HPDE6-E6E7 (cell line): ENCODE results near the gene ATRN.
A peak's percentile ranks its signal among the peaks of the same experiment; 100 is the strongest.

Experiments
- DNase-seq: peaks from one replicate; pipeline ENCODE4 v3.0.0; 2011; ENCODE audit warnings: missing footprints; ENCODE audit errors: extremely low spot score

The ATRN gene

GRCh38 chr20:3627476-3627875 lies 156.7 kb downstream of the ATRN start:
- DNase-seq, result no peak

GRCh38 chr20:3628502-3629314 lies 157.9 kb downstream of the ATRN start:
- no peak for DNase-seq

GRCh38 chr20:3629893-3630292 lies 159.1 kb downstream of the ATRN start:
- no peak for DNase-seq

GRCh38 chr20:3630429-3630828 lies 159.6 kb downstream of the ATRN start:
- DNase-seq, result no peak

GRCh38 chr20:3631534-3631933 lies 160.7 kb downstream of the ATRN start:
- no peak for DNase-seq

DNA sequence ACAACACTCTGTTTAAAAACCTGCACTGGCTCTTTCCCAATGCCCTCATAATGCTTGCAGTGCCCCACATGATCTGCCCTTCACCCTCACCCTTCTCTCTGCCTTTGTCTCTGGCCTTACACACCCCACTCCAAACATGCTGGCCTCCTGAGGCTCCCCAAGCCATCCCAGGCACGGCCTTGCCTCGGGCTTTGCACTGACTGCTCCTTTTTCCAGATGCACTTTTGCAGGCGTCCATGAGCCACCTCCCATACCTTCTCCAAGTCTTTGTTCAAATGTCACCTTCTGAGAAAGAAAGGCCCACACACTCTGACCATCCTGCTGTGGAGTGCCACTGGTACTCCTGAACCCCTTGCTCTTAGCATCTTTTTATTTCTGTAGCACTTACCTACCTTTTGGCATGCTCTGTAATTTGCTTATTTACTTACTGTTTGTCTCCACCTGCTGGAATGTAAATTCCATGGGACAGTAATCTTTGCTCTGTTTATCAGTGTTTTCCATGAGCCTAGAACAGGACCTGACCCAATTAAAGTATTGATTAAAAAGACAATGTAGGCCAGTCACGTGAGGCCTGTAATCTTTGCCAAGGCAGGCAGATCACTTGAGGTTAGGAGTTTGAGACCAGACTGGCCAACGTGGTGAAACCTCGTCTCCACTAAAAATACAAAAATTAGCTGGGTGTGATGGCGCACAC lies 161.6 kb downstream of the ATRN start:
- no peak for DNase-seq

GRCh38 chr20:3633913-3634478 lies 163.2 kb downstream of the ATRN start:
- no peak for DNase-seq

DNA sequence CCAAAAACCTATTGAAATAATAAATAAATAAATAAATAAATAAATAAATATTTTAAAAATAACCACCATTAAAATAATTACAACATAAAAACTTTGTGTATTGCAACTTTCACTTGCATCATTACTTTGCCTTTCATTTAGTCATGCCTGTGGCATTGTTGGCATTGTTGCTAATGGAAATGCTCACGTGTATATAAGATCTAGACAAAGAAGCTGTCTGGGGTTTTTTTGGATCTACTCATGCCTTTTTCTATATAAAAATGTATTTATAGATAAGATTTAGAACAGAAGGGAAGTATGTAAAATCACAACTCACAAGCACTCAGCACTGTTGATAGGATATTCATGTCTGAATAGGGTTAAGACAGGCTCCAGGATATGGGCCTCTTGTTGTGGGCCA lies 164.5 kb downstream of the ATRN start:
- no peak for DNase-seq

GRCh38 chr20:3640259-3640658 lies 169.4 kb downstream of the ATRN start:
- DNase-seq, result no peak

DNA sequence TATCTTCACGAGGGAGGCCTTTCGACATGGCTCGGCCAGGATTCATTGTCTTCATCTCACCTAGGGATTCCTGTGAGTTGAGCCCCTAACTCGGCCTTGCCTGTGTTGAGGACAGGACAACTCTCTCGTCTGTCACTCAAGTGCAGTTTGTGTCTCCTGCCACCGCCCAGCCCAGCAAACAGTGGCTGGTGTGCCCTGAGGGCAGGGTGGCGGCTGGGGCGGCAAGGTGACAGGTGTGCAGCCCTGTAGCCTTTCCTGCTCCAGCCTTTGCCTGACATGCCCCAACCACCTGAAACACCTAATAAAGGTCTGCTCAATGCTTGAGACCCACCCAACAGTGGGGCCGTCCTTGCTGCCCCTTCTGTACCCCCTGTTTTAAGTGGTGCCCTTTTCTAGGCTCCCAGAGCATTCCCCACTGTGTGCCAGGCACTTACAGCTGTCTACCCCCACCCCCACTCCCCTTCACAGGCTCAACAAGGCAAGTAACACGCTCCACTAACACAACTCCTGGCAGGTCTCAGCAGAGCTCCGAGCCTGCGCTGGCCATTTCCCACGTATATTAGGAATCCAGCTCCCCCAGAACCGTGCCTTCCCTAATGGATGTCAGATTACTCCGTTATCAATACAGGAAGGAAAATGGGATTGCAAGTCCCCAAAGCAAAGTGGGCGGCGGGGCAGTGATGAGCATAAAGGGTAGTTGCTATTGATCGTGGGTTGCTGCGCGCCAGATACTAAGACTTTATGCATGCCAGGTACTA lies 174.7 kb downstream of the ATRN start:
- DNase-seq, result no peak

DNA sequence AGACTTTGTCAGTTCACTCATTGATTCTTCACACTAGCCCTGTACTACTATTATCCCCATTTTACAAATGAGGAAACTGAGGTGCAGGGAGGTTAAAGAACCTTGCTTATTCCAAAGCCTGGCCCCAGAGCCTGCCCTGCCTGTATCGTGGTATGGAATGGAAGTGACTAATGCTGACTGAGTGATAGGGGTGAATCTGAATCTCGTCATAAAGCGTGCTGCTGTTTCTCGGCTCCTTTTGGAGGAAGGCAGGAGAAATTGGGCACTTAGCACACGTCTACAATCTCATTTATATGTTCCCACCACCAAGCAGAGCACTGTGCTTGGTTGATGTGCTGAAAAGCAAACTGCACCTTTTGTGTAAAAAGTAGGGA lies 175.2 kb downstream of the ATRN start:
- DNase-seq, result peak; percentile 50

GRCh38 chr20:3646651-3647050 lies 175.8 kb downstream of the ATRN start:
- DNase-seq, result no peak

DNA sequence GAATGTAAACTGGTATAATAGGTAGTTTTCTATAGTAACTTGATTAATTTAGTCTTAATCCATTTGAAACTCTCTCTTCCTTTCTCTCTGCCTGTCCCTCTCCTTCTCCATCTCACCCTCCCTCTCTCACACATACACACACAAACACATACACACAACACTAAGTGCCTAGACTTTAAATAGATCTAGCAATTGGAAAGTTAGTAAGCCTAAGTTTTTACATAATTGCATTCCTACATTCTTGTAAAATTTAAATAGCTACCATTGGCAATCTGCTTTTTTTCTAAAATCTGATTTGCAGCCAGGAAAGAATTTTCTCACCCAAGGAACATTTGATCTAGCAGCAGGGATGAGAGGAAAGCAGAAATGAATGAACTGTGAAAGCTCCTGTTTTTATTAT lies 176.7 kb downstream of the ATRN start:
- no peak for DNase-seq

DNA sequence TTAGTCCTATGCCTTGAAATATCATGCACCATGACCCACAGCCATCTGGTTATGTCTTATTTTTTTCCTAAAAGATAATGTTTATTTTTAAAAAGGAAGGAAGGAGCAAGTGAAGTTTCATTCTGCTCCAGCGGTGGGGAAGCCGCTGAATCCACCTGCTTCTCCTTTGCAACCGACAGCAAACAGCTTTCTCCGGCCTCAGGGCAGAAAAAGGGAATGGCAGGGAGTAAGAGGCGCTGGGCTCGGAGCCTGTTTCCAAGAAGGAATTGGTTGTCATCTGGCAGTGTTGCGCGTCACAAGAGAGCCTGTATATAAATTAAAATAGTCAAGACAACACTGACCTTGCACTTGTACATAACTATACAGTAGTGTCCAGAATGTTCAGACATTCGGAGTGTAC lies 178.1 kb downstream of the ATRN start:
- no peak for DNase-seq

DNA sequence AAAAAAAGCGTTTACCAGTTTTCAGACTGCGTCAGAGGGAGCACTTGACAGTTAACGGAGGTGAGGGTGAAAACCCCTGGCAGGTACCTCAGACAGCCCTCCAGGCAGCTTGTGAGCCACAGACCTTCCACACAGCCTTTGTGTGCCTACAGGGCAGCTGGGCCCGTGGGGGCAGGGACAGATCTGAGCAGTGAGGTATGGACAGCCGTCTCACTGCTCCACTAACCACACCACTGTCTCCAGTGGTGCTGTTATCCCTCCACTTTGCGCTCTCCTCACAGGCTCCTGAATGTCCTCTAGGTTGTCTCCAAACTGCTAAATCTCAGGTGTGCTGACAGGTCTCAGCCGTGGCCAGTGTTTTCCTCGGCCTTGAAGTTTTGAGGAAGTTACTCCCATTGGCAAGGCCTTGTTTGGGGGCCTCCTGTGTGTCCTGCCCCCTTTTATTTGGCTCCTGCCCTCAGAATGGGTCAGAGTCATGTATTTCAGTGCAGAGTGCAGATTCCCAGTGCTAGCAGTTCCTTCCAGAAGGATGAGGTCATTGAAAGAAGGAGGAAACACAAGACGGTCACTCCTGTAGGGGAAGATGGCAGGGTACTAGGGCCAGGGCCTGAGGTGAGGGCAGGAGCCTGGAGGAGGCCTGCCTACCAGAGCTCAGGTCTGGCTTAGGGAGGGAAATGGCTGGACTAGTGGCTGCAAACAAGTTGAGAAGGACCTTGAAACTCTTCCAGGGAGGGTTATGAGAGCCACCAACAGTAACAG lies 180.6 kb downstream of the ATRN start:
- no peak for DNase-seq

DNA sequence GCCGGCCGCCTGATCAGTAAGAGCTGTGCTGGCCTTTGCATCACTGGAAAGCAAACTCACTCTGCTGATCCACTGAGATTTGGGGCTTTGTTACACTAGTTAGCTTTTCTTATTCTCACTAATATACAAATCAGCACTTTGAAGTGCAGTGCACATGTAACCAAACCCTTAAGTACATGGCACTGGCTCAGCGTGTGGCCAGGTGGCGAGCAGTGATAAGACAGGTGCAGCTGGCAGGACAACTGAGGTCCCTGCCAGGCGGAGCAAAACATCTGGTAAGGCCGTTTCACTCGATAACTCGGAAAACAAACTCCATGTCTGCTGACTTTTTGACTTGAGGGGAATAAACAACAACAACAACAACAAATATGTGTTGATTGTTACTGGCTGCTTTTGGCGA lies 181.4 kb downstream of the ATRN start:
- no peak for DNase-seq

DNA sequence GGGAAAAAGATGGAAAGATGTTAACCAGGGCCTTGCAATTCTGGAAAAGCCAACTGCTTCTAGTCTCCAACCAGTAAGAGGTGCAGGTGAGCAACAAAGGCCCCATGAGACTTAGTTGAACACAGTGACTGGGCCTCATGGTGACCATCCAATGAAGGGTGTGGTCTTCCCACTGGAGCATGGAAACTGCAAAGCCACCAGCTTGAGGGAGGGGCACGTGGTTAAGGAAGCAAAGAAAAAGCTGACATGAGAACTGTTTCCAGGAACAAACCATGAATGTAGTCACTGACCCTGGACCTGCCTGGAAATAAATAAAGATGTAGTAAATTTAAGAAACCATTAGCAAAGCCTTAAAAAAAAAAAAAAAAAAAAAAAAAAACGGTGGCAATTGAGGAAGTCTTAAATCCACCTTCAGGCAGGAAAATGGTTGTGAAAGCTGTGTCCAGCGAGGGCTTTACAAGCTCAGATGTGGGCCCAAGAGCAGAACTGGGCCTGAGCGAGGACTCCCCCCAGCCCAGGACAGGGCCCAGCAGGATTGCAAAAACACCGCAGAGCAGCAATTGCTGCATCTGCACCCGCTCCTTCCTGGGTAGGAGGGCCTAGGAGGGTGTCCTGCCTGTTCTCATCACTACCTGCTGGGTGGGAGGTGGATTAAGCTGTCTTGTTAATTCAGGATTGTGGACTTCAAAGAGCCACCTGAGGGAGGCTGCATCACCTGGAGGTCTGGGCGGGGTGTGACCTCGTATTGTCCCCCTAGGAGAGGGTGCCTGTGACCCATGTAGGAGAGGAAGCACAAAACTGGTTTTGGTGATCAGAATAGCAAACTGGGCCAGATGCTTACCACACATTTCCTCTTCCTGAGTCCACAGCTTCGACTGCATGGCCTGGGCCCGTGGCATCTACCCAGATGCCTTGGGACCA lies 182.1 kb downstream of the ATRN start:
- DNase-seq, result no peak

DNA sequence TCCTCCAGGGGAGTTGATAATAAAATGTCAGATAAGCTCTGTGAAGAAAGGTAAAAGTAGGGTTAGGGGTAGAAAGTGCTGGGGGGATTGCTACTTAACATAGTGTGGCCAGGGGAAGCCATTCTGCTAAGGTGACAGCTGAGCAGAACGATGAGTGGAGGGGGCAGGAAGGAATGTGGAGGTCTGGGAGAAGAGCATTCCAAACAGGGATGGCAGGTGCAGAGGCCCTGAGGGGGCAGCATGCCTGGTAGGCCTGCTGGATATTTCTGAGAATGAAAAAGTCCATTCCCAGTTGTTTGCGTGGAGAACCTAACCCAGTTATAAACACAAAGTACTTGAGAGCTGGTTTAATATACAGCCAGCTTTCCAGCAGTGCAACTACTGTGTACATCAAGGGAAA lies 183.1 kb downstream of the ATRN start:
- DNase-seq, result no peak

- DNase-seq, result no peak
Measured at GRCh38 chr20:3654326-3655130, 183.7 kb downstream of the ATRN start.

DNA sequence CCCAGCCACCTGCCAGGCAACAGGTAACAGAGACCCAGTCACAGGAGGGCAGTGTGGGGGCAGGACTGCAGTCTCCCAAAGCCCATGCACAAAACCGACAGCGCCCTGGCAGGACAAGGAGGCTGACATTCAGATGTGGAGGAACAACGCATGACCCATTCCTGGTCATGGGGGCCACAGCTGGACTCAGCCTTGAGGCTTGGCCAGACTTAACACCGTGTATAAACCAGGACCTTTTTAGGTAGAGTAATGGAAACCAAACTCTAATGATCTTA lies 184.2 kb downstream of the ATRN start:
- DNase-seq, result no peak
